Ureter (tissue), 1 donor: ENCODE results near the gene PHF14. TPM values are rescaled to one million over a fixed set of nuclear protein-coding genes. Genes with fewer than 3 reads are reported as not detected.

Experiments used
- DNase-seq: peaks from one replicate; pipeline ENCODE4 v3.0.0-alpha.2; 2020; ENCODE audit warnings: low spot score
- total RNA-seq: library from RNA; stranded (reverse); gene quantifications from one replicate; pipeline ENCODE4 v1.2.4, GENCODE V29; 2023
- donor health status: DM: yes; HTN: yes; CAD: no.

Gene PHF14
- total RNA-seq, 1 donor from 2014 or later = 46.7 TPM

GRCh38 chr7:11172835-11173234 is 199.2 kb downstream of the PHF14 start:
- no peak for DNase-seq

GRCh38 chr7:11175371-11175770 is 201.7 kb downstream of the PHF14 start:
- DNase-seq = no peak

- DNase-seq = no peak
These were observed 202.2 kb downstream of the PHF14 start for GRCh38 chr7:11175887-11176286.

GRCh38 chr7:11176985-11177555 is 203.4 kb downstream of the PHF14 start:
- DNase-seq = no peak

- DNase-seq = no peak
These were observed 204.1 kb downstream of the PHF14 start for GRCh38 chr7:11177793-11178192.

GRCh38 chr7:11181590-11181989 is 207.9 kb downstream of the PHF14 start:
- DNase-seq = no peak

- no peak for DNase-seq
These were observed 209.1 kb downstream of the PHF14 start for GRCh38 chr7:11182736-11183135.

GRCh38 chr7:11185179-11185815 is 211.6 kb downstream of the PHF14 start:
- no peak for DNase-seq

- no peak for DNase-seq
These were observed 215.0 kb downstream of the PHF14 start for GRCh38 chr7:11188529-11189310.

- no peak for DNase-seq
These were observed 217.4 kb downstream of the PHF14 start for GRCh38 chr7:11191081-11191480.

- no peak for DNase-seq
These were observed 218.0 kb downstream of the PHF14 start for GRCh38 chr7:11191574-11192220.

- DNase-seq = no peak
These were observed 218.8 kb downstream of the PHF14 start for GRCh38 chr7:11192506-11192905.

- DNase-seq = no peak
These were observed 219.6 kb downstream of the PHF14 start for GRCh38 chr7:11193131-11193867.

- DNase-seq = no peak
These were observed 220.2 kb downstream of the PHF14 start for GRCh38 chr7:11193888-11194287.

GRCh38 chr7:11194492-11194891 is 220.8 kb downstream of the PHF14 start:
- DNase-seq = no peak

- no peak for DNase-seq
These were observed 221.8 kb downstream of the PHF14 start for GRCh38 chr7:11195502-11195901.

GRCh38 chr7:11196143-11196542 is 222.5 kb downstream of the PHF14 start:
- DNase-seq = no peak

- no peak for DNase-seq
These were observed 229.6 kb downstream of the PHF14 start for GRCh38 chr7:11203224-11203623.

GRCh38 chr7:11203683-11204082 is 230.0 kb downstream of the PHF14 start:
- DNase-seq = no peak

- no peak for DNase-seq
These were observed 232.7 kb downstream of the PHF14 start for GRCh38 chr7:11206177-11206899.

GRCh38 chr7:11207565-11207964 is 233.9 kb downstream of the PHF14 start:
- no peak for DNase-seq
